GM12878 (cell line): ENCODE measurements around the gene PCTP.

Experiments used
- CTCF ChIP-seq, 3 experiments: IDR thresholded peaks in 2 of 3; conservative IDR thresholded peaks in 1 of 3; 2 replicates each; pipeline ENCODE4 v1.5.1; 2011; ENCODE audit warnings: low read depth in 3 of 3, low read length in 3 of 3, mild to moderate bottlenecking in 3 of 3, control low read depth in 2 of 3, moderate library complexity in 2 of 3, inconsistent platforms in 1 of 3, mixed read lengths in 1 of 3; ENCODE audit not compliant: control insufficient read depth in 2 of 3, insufficient read depth in 1 of 3; ENCODE audit errors: extremely low read depth in 1 of 3
- USF2 ChIP-seq: IDR thresholded peaks from 2 replicates; pipeline ENCODE4 v1.6.1; 2011; ENCODE audit warnings: low read depth, low read length, improper control_type of control experiment, borderline replicate concordance

DNA sequence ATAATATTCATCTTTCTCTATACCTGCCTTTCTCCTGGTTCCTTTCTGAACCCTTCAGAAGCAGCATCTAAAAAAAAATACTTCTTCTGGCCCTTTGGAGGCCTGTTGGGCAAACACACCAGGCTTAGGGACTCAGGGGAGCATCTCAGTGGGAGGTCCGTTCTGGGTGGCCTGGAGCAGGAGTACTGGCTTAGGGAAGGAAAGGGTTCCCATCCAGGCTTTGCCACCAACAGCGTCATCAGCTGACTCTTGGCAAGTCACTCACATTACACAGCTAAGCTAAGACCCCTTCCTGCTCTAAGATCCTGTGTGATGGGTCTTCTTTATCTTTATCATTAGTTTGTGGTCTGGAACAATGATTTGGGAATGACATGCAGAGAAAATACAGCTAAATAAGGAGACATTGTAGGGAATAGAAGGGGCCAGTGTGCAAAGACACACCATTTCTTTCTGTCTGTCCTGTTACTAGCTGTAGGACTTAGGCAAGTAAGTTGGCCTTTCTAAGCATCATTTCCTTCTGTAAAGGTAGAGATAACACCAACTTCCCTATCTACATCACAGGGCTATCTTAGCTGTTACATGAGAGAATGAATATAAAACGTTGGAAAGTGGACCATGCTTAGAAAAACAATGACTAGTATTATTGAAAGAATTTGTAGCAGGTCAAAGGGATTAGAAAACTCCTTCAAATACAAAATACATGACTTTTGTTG, 9.9 kb downstream of the PCTP start:
- TF ChIP-seq USF2: no peak
- TF ChIP-seq CTCF (IDR thresholded peaks at IDR 0.05 in 2 of 3, conservative IDR thresholded peaks at IDR 0.05 in 1 of 3; ENCODE audit: control insufficient read depth in 2 of 3, extremely low read depth in 1 of 3, insufficient read depth in 1 of 3, low read depth in 3 of 3, low read length in 3 of 3): no peak
